Muscle layer of duodenum (tissue), 2 donors: ENCODE measurements around the gene SMPD4.
"Not testable (repeated sequence)": the region's sequence is repeated elsewhere in the genome, so short reads cannot be mapped to it uniquely, and the experiment has no call there.

Source experiments
- H3K27ac ChIP-seq: one replicate; pipeline ENCODE4 v1.7.0; 2013; ENCODE audit warnings: mild to moderate bottlenecking, low read length
- H3K27me3 ChIP-seq: one replicate; pipeline ENCODE4 v1.7.0; 2013; ENCODE audit warnings: low read depth, mild to moderate bottlenecking, control low read depth, low read length
- H3K36me3 ChIP-seq, 2 donors: one replicate each; pipeline ENCODE4 v1.7.0; 2013; ENCODE audit warnings: low read length in 2 of 2, control low read depth in 1 of 2, mild to moderate bottlenecking in 1 of 2; ENCODE audit not compliant: insufficient read depth in 2 of 2, control insufficient read depth in 1 of 2
- H3K4me1 ChIP-seq, 2 donors: one replicate each; pipeline ENCODE4 v1.7.0; 2013; ENCODE audit warnings: low read length in 2 of 2, mild to moderate bottlenecking in 2 of 2, control low read depth in 1 of 2, moderate library complexity in 1 of 2; ENCODE audit not compliant: insufficient read depth in 2 of 2, control insufficient read depth in 1 of 2
- H3K4me3 ChIP-seq, 2 donors: one replicate each; pipeline ENCODE4 v1.7.0; 2013; ENCODE audit warnings: low read length in 2 of 2, low read depth in 1 of 2, mild to moderate bottlenecking in 1 of 2
- H3K9me3 ChIP-seq, 2 donors: one replicate each; pipeline ENCODE4 v1.7.0; 2013; ENCODE audit warnings: low read length in 2 of 2, control low read depth in 1 of 2, mild to moderate bottlenecking in 1 of 2; ENCODE audit not compliant: control insufficient read depth in 1 of 2
- donor health status: healthy.

The SMPD4 gene, protein sequence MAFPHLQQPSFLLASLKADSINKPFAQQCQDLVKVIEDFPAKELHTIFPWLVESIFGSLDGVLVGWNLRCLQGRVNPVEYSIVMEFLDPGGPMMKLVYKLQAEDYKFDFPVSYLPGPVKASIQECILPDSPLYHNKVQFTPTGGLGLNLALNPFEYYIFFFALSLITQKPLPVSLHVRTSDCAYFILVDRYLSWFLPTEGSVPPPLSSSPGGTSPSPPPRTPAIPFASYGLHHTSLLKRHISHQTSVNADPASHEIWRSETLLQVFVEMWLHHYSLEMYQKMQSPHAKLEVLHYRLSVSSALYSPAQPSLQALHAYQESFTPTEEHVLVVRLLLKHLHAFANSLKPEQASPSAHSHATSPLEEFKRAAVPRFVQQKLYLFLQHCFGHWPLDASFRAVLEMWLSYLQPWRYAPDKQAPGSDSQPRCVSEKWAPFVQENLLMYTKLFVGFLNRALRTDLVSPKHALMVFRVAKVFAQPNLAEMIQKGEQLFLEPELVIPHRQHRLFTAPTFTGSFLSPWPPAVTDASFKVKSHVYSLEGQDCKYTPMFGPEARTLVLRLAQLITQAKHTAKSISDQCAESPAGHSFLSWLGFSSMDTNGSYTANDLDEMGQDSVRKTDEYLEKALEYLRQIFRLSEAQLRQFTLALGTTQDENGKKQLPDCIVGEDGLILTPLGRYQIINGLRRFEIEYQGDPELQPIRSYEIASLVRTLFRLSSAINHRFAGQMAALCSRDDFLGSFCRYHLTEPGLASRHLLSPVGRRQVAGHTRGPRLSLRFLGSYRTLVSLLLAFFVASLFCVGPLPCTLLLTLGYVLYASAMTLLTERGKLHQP

DNA sequence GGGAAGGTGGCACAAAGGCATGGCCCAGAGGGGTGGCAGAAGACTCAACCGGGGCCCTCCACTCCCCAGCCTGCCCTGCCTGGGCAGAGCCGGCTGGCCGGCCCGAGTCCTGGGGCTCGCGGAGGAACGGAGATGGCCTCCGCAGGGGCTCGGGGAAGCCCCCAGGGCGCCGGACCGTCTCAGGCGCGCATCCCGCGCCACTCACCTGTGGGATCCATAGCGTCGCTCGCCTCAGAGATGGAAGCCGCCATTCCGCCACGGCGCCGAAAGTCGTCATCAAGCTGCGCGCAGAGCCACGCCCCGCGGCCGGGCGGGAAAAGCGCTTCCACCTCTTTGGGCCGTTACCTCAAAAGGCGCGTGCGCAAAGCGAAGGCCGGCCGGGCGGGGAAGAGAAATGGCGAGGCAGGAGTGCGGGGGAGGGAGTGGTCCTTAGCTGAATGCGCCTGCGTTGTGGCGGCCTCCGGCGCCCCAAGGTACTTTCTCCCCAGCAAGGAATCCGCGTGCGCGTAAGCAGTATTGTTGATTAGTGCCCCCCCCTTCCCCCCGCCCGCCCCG, at the start of gene SMPD4:
Gene SMPD4 (minus strand): TSS at position 278 of the 555 bp plus-strand sequence. CDS start 5,010 bp downstream, outside the sequence.
- no peaks in the 10 kb centered on the region for H3K27me3 ChIP-seq

DNA sequence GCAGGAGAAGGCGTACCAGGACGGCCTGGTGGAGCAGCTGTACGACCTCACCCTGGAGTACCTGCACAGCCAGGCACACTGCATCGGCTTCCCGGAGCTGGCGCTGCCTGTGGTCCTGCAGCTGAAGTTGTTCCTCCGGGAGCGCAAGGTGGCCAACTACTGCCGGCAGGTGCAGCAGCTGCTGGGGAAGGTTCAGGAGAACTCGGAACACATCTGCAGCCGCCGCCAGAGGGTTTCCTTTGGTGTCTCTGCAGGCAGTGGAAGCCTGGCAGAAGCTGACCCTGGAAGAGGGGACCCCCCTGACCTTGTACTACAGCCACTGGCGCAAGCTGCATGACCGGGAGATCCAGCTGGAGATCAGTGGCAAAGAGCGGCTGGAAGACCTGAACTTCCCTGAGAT, 49.5 kb upstream of the SMPD4 start:
- H3K9me3 ChIP-seq, H3K36me3 ChIP-seq, H3K4me3 ChIP-seq, H3K27ac ChIP-seq, H3K4me1 ChIP-seq, H3K27me3 ChIP-seq: not testable (repeated sequence)

More for the DNA sequence above, at the start of gene SMPD4:
- Histone ChIP-seq H3K36me3 (peaks cover 0 to under 1% of the 10 kb centered on the region in 2 donors), H3K27ac (peak within 1 kb of the TSS; percentile 72), H3K4me3 (peak within 1 kb of the TSS; percentile 83 to 99), H3K4me1 (peaks cover 0 to 26% of the 10 kb centered on the region in 2 donors), H3K9me3 (no peaks in the 10 kb centered on the region)

DNA sequence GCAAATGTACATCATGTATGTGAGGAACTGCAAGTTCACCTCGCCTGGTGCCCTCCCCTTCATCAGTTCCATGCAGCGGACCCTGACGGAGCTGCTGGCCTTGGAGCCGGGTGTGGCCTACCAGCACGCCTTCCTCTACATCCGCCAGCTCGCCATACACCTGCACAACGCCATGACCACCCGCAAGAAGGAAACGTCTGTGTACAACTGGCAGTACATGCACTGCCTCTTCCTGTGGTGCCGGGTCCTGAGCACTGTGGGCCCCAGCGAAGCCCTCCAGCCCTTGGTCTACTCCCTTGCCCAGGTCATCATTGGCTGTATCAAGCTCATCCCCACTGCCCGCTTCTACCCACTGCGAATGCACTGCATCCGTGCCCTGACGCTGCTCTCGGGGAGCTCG, 49.0 kb upstream of the SMPD4 start:
- H3K27ac ChIP-seq, H3K9me3 ChIP-seq, H3K36me3 ChIP-seq, H3K4me3 ChIP-seq, H3K27me3 ChIP-seq, H3K4me1 ChIP-seq: not testable (repeated sequence)

DNA sequence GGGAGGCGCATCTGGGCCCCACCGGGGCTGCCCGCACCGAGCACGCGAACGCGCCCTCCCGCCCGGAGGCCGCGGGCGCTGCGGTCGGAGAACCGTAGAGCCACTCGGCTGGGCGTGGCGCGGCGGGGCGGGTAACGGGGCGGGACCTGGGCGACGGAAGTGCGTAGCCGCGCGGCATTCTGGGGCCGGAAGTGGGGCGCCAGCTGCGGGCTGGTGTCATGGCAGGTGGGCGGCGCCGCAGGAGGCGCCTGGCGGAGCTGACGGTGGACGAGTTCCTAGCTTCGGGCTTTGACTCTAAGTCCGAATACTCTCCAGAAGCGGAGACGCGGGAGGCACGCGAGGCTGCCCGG, 47.7 kb upstream of the SMPD4 start:
- H3K9me3 ChIP-seq, H3K4me1 ChIP-seq, H3K27me3 ChIP-seq, H3K27ac ChIP-seq, H3K36me3 ChIP-seq: not testable (repeated sequence)
- peak overlapping the region in 1 of 2 donors; percentile 53 for H3K4me3 ChIP-seq

DNA sequence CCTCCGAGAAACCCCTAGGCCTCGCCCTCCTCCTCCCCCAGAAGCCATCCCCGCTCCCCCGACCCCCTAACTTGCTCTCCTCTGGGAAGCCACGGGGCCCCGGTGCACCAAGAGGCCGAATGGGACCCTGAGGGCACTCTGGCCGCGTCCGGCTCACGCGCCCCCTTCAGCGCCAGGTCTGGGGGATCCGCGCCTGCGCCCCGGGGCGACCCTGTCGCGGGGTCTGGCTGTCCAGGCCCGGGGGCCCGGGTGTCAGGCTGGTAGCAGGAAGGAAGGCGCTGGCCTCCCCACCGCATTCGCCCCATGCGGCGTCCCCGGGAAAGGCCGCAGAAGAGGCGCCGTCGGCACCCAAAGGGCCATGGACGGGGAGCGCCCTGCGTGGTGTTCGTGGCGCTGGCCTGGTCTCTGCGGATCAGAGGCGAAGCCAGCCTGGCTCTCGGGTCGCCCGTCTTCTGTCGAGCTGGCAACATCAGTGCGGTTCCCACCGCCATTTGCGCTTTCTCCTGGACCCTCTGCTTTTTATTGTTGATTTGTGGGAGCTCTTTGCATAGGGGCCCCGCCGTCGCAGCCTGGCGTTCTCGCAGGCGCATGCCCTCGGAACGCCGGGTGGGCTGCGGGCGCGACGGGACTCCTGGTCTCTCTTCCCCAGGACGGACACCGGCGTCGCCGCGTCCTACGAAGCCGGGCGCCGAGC, 47.2 kb upstream of the SMPD4 start:
- H3K9me3 ChIP-seq: not testable (repeated sequence)
- peak overlapping the region in 1 of 2 donors; percentile 53 for H3K4me3 ChIP-seq

DNA sequence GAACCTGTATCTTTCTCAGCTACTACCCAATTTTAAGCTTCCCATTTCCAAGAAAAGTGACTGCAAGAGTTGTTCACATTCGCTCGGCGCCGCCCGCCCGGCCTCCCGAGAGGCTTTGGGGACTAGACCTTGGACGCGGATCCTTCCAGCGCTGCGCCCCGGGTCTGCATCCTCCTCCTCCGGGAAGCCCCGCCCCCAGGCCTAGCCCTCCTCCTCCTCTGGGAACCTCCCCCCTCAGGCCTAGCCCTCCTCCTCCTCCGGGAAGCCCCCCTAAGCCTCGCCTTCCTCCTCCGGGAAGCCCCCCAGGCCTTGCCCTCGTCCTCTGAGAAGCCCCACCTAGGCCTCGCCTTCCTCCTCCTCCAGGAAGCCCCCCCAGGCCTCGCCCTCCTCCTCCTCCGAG, 46.6 kb upstream of the SMPD4 start:
- H3K27ac ChIP-seq, H3K9me3 ChIP-seq, H3K4me3 ChIP-seq, H3K4me1 ChIP-seq, H3K36me3 ChIP-seq, H3K27me3 ChIP-seq: not testable (repeated sequence)

More for the DNA sequence above, 47.2 kb upstream of the SMPD4 start:
- H3K36me3 ChIP-seq, H3K27ac ChIP-seq, H3K4me1 ChIP-seq, H3K27me3 ChIP-seq: not testable (repeated sequence)

DNA sequence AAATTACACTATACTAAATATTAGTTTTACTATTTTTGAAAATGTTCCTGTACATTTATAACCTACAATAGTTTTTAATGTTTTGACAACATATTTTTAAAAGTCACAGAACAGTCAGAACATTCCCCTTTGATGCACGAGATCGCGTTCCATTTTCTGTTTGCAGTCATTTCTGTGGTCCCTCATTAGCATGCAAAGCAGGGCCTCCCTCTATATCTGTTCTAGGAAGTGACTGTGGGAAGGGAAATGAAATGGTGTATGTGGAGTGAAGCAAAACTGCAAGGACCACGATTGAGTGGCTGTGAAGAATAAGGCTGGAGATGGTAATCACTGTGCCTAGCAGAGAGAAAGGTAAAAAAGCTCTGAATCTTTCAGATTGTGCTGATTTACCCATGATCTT, 41.1 kb upstream of the SMPD4 start:
- not testable (repeated sequence) for H3K27me3 ChIP-seq, H3K4me3 ChIP-seq, H3K27ac ChIP-seq, H3K9me3 ChIP-seq, H3K36me3 ChIP-seq, H3K4me1 ChIP-seq

DNA sequence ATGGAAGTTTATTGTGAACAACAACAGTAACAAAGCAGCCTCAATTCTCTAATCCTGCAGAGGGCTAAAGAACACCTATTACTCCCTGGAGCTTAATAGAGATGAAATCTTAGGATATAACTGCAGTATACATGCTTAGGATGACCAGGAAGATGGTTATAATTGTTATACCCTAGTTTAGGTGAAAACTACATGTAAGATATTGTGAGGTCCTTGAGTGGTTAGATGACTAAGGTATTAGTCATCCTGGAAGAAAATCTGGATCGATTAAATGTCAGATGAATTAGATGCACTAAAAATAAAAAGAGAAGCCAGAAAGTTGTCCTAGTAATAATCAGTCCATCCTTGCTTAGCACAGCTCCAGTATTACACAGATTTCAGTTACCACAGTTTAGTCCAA, 39.1 kb upstream of the SMPD4 start:
- not testable (repeated sequence) for H3K4me1 ChIP-seq, H3K9me3 ChIP-seq, H3K27me3 ChIP-seq, H3K36me3 ChIP-seq, H3K4me3 ChIP-seq, H3K27ac ChIP-seq

DNA sequence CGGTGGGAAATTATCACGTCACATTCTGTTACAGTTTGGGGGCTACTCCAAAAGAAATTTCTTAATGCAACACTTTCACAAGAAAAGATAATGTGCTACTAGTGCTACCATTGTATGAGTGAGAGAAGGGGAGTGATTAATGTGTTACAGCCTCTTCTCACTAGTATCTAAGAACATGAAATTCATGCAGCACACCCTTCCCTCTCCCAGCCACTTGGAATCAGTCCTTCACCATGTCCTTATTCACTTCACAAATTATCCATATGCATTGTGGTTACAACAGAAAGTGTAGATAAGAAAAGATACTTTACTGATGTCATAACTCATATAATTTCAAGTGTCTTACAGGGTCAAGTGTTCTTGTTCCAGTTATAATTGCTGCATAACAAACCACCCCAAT, 37.7 kb upstream of the SMPD4 start:
- H3K36me3 ChIP-seq, H3K4me1 ChIP-seq, H3K9me3 ChIP-seq, H3K27me3 ChIP-seq, H3K27ac ChIP-seq, H3K4me3 ChIP-seq: not testable (repeated sequence)

DNA sequence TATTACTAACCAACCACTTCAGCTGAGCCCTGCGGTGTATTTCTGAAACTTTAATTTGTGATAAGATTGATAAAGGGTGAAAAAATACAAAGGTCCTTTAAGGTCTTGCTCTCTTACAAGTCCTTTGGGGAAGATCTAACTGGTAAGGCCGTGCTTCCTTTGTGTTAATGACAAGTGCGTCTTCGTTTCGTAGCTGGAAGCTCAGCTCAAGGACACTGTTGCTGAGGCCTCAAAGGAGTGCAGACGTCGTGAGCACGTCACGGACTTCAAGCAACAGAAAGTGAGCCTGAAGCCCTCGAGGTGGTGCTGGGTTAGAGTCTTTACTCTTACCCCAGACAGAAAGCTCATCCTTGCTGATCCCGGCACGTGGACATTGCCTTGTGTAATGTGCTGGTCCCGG, 25.6 kb upstream of the SMPD4 start:
- not testable (repeated sequence) for H3K4me3 ChIP-seq, H3K9me3 ChIP-seq

DNA sequence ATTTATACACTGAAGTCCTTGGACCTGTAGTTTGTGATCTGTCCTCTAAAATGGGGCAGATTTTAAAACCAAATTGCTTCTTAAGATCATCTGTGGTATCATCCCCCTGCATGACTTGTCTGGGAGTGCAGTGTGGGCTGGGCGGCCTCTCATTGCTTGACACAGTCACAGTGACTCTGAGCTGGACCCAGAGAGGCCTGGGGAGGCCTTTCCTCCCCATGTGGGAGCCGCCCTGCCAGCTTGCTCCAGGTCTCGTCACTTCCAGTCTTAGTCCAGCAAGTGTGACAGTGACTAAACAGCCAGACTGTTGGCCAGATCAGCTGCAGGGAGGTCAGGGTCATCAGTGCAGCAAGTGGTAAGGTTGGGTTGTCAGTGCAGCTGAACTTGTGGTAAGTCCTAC, 21.7 kb upstream of the SMPD4 start:
- H3K9me3 ChIP-seq, H3K27ac ChIP-seq, H3K4me3 ChIP-seq, H3K27me3 ChIP-seq, H3K4me1 ChIP-seq, H3K36me3 ChIP-seq: not testable (repeated sequence)

More for the DNA sequence above, 25.6 kb upstream of the SMPD4 start:
- not testable (repeated sequence) for H3K27ac ChIP-seq, H3K36me3 ChIP-seq, H3K4me1 ChIP-seq, H3K27me3 ChIP-seq
